GM13977 (cell line): Measurements from ENCODE around the gene CCBE1.

Experiments
- DNase-seq: peaks from one replicate; pipeline ENCODE4 v3.0.0; 2012; ENCODE audit warnings: low spot score
- in situ Hi-C: fragments of 300-500 bp; cut with MboI; formaldehyde crosslinking; loops from one replicate; pipeline ENCODE4 v1.12.0; 2022; ENCODE audit warnings: low sequenced_read_pairs, low pct_unique_long_range_greater_than_20kb, mixed read lengths, inconsistent platforms; ENCODE audit not compliant: unreplicated experiment
- TF ChIP-seq, protein P1 (sequence below): IDR thresholded peaks from 2 replicates; pipeline ENCODE4 v1.5.1; 2012; ENCODE audit warnings: mild to moderate bottlenecking, control low read depth; ENCODE audit not compliant: insufficient read depth; ENCODE audit errors: extremely low read depth, missing control alignments

CCBE1 gene

DNA sequence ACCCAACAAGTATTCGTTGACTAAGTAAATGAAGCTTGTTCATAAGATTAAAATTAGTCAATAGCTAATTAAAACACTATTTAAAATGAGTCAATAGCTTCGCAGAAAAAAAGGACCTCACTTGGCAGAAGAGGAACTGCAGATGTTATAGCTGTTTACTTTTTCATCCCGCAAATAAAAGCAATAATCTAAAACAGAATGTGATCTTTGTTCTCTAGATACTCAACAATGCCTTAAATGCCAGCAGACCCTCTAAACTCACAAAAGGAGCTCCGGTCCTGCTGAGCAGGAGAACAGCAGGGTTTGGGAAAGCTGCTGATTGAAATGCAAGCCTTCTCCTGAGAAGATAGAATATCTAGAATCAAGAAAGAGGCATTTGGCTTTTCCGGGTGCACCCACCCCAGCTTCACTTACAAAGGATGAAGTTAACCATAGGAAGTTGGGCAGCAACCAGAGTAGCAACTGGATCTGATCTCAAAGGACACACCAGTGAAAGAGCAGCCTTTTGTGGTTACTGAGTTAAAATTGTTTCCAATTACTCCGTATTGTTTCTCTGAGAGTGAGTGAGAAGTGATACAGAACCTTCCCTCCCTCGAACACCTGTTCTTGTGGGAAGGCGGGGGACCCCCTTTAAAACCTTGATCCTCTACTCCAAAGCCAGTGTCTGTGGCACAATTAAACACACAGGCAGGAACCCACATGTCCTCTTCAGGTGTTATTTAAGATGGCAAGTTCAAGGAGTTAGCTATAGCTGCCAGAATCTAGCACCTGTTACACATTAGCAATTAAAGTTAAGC, 6.8 kb downstream of the CCBE1 start:
- no peak for DNase-seq
- TF ChIP-seq, protein P1, sequence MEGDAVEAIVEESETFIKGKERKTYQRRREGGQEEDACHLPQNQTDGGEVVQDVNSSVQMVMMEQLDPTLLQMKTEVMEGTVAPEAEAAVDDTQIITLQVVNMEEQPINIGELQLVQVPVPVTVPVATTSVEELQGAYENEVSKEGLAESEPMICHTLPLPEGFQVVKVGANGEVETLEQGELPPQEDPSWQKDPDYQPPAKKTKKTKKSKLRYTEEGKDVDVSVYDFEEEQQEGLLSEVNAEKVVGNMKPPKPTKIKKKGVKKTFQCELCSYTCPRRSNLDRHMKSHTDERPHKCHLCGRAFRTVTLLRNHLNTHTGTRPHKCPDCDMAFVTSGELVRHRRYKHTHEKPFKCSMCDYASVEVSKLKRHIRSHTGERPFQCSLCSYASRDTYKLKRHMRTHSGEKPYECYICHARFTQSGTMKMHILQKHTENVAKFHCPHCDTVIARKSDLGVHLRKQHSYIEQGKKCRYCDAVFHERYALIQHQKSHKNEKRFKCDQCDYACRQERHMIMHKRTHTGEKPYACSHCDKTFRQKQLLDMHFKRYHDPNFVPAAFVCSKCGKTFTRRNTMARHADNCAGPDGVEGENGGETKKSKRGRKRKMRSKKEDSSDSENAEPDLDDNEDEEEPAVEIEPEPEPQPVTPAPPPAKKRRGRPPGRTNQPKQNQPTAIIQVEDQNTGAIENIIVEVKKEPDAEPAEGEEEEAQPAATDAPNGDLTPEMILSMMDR, result no peak
- in situ Hi-C loops, result no loop called here

GRCh38 chr18:59689756-59690155, 7.5 kb downstream of the CCBE1 start:
- DNase-seq, result no peak
- TF ChIP-seq, protein P1, result no peak
- in situ Hi-C loops, result no loop called here

DNA sequence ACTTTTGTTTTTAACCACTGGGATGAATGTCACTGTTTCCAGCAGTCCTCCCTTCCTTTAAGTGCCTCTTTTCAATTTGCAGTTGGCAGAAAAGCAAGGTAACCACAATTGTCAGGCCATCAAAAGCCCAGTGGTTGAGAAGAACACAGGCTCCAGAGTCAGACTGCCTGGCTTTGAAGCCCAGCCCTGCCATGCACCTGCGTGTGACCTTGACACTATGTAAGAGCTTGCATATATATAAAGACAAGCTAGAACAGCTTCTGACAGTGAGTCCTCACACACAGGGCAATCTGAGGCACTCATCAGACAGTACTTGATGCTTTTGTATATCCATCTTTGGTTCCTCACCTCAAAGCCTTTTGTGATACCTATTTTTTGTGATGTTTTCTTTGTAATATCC, 11.0 kb downstream of the CCBE1 start:
- in situ Hi-C loops, result no loop called here
- DNase-seq, result no peak
- TF ChIP-seq, protein P1, result no peak

GRCh38 chr18:59685501-59685900, 11.7 kb downstream of the CCBE1 start:
- TF ChIP-seq, protein P1, result no peak
- in situ Hi-C loops, result no loop called here
- no peak for DNase-seq

DNA sequence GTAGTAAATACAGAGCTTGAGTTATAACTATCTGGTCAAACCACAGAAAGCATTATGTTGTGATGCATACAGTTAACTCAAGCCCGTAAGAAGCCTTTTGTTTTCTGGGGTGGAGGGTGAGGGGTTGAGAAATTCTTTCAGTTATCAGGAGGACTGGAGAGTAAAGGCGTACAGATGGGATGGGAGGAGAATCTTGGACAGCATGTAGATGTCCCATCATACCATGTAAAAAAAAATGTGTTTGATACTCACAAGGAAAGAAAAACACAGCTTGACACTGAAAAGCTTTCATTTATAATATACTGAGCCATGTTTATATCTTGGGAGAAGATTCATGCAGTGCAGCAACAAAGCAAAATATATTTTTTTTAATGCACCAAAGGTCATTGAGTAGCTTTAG, 12.4 kb downstream of the CCBE1 start:
- in situ Hi-C loops, result no loop called here
- TF ChIP-seq, protein P1, result no peak
- no peak for DNase-seq

GRCh38 chr18:59681521-59682004, 15.7 kb downstream of the CCBE1 start:
- DNase-seq, result no peak
- in situ Hi-C loops, result no loop called here
- TF ChIP-seq, protein P1, result no peak
